CD4-positive, alpha-beta T cell treated with Interferon gamma for 1 hour (primary cell): ENCODE measurements around the gene HTT-AS.
A peak's percentile ranks its signal among the peaks of the same experiment; 100 is the strongest.

Experiments used
- DNase-seq: peaks from one replicate; pipeline ENCODE4 v3.0.0-alpha.2; 2020

HTT-AS gene

DNA sequence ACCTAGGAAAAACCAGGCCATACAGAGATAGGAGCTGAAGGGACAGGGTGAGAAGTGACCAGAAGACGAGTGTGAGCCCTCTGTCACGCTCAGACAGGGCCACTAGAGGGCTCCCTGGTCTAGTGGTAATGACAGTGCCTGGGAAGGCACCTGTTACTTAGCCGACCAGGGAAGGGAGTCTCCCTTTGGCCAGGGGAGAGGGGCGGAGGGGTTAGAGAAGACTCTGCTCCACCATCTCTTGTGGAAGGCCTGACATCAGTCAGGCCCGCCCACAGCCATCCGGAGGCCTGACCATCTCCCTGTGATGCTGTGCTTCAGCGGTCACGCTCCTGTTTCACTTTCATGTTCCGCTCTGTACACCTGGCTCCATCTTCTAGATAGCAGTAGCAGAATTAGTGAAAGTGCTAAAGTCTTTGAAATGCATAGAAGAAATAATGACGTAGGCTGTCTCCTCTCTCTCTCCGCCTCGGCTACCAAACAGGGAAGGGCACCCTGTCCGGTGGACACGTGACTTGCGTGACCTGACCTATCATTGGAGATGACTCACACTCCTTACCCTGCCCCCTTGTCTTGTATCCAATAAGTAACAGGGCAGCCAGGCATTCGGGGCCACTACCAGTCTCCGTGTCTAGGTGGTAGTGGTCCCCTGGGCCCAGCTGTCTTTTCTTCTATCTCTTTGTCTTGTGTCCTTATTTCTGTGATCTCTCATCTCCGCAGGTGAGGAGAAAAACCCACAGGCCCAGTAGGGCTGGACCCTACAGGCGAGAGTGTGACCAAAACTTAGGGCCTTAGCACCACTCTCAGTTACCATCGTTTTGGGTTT lies 26.7 kb downstream of the HTT-AS start:
- DNase-seq = peak; percentile 92

DNA sequence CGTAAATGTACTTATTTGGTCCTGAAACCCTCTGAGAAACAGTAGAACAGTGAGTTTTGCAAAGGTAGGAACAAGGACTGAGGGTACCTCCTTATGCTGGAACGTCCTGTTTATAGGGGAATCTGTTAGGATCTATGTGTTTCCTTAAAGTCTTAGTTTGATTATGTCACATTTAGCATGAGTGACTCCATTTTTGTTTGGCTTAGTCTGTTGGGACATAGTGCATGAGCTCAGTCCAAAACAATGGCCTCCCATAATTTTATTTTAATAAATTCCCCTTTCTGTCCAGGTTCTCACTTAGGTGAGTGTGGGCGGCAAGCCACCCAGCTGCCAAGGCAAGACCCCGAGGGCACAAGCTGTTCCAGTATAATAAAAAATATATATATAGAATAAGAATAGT lies 27.7 kb downstream of the HTT-AS start:
- DNase-seq = no peak

DNA sequence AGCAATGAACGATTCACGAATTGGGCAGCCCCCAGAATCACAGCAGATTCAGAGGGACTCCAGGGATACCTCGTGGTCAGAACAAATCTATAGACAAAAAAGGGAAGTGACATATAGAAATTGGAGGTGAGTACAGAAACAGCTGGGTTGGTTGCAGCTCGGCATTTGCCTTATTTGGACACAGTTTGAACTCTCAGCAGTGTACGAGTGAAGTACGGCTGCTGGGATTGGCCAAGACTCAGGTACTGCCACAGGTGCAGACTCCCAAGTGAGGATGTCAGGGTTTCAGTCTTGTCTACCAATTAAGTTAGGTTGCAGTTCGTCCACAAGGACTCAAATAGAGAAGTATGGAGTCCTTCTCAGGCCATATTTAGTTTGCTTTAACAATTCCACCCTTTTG lies 28.2 kb downstream of the HTT-AS start:
- peak; percentile 52 for DNase-seq

DNA sequence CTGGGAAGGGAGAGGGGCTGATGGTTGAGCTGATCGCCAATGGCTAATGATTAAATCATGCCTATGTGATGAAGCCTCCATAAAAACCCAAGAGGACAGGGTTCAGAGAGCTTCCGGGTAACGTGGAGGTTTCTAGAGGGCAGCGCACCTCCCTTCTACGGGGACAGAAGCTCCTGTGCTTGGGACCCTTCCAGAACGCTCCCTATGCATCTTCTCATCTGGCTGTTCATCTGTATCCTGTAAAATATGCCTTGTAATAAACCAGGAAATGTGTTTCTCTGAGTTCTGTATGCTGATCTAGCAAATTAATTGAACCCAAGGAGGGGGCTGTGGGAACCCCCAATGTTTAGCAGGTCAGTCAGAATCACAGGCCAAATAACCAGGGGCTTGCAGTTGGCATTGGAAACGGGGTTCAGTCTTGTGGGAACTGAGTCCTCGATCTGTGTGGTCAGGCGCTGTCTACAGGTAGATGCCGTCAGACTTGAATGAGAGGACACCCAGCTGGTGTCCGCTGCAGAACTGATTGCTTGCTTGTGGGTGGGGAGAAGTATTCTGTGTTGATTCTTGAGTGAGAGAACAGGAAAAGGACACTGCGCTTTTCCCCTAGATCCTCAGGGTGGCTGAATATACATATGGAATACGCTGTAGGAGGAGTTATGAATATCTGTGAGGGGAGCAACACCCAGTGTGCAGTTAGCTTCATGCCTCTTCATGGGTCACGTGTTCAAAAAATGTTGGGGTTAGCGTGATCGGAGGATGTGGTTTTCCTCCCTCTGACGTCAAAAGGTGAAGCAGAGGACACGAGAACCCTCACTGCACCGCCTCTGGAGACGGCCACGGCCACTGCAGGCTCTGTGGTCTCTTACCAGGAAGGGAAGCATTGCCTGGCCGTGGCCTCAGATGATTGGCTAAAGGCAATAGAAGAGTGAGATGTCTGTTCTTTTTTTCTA lies 29.2 kb downstream of the HTT-AS start:
- peak; percentile 91 for DNase-seq

DNA sequence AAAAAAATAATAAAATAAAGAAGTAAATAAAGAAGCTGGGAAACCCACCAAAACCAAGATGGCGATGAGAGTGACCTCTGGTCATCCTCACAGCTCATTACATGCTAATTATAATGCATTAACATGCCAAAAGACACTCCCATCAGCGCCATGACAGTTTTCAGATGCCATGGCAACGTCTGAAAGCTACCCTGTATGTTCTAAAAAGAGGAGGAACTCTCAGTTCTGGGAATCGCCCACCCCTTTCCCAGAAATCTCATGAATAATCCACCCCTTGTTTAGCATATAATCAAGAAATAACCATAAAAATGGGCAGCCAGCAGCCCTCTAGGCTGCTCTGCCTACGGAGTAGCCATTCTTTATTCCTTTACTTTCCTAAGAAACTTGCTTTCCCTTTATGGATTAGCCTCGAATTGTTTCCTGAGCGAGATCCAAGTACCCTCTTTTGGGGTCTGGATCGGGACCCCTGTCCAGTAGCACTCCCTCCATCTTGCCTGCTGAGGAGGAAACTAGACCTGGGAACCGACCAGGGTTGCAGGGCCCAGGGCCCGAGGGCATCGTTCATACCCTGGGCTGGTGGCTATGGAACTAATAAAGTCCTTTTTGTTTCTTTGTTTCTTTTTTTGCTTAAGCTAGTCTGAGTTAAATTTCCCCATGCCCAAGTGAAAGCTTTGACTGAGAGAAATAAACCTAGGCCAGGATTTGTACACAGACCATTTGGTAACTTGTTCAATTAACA lies 30.9 kb downstream of the HTT-AS start:
- peak; percentile 44 for DNase-seq

DNA sequence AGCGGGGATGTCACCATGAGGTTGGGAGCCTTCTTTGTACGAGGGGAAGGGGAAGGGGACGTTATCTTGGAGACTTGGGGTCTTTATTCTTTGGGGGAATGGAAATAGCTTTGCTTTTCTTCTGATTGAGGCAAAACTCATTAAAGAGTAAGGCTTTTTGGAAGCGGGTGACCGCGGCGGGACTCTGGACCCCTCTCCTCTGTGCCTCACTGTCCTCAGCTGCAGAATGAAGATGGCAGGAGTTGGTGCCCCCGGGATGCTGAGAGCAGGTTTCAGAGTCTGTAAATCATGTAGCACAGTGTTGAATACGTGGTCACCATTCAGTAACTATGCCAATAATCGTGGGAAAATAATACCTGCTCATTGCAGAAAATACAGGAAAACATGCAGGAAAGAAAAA lies 32.1 kb downstream of the HTT-AS start:
- no peak for DNase-seq

DNA sequence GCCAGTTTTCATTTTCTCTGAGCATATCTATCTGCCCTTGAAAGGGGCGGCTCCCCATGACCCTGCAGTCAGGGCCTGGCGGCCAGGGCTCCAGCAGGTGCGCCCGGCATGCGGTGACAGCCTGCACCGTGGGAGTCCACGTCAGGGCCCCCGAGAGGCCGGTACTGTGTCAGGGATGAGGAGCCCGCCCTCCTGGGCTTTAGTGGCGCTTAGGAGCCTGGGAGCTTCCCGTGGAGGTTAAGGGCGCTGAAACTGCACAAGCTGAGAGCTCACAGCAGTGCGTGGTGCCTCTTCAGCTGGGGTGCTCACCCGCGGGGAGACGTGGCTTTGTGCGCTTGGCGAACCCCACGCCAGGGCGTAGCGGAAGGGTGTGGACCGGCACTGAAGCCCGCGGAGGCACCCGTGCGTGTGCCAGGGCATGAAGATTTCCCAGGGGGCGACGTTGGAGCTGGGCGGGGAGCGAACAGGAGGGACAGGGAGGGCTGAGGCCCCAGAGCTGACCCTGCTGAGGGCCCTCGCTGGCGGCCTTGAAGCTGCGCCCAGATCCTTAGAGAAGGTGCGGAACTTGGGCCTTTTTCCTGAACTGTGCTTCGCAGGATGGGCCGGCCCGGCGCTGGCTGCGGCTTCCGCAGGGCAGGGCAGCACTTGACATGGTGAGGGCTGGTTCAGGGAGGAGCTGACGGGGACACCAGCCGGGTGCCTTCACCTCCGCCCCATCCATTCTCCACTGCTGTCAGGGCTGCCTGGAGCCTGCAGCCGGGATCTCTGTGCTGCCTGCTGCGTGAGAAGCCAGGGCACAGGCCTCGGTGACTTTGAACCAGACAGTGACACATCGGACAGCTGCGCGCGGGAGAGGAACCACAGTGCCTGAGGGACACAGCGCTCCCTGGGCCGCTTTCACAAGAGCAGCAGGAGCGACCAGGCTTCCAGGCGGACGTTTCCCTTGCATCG lies 32.9 kb downstream of the HTT-AS start:
- DNase-seq = peak; percentile 68

DNA sequence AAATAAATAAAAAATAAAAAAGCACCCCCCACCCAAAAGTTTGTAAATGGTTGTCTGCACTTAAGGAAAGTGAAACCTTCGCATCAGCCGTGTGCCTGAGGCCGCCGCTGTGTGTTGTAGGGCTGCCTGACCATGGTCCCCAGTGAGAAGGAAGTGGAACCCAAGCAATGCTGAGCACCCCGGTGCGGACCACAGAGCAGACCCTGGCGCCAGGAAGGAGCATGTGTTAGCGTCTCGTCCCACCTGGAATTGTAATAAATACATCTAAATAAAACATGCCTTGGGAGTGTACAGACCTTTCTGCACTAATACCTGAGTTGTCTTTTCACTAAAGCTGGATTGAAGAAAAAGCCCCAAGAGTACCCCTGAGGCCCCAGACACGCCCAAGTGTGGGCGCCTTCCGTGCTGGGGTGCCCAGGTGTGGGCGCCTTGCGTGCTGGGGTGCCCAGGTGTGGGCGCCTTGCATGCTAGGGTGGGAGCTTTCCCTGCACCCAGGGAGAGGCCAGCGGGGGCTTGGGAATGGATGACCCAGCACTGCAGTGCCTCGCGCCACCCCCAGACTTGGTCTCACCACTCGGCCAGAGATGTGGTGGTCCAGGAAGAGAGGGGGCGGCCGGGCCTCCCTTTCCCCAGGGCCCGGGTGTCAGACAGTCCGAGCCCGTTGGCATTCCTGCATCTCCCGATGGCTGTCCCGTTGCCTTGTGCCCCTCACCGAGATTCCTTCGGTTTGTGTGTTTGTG lies 33.7 kb downstream of the HTT-AS start:
- no peak for DNase-seq

DNA sequence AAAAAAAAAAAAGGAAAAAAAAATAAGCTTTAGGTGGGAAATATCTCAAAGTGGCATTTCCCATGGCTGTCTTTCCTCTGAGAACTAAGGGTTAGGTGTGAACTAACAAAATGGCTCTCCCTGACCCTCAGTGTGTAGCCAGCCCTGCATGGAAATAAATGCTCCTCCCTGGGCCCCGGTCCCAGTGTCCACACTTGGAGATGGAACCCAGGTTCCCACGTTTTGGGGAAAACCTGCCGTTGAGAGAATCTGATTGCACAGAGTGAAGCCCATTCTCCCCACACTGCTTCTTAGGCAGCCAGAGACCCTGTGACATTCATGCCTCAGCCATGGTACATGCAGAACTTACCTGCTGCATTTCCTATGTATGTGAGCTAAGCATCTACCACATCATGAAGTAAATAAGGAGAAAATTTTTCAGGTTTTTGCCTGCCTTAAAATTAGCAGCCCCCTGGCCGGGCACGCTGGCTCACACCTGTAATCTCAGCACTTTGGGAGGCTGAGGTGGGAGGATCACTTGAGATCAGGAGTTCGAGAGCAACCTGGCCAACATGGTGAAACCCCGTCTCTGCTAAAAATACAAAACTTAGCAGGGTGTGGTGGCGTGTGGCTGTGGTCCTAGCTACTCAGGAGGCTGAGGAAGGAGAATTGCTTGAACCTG lies 34.5 kb downstream of the HTT-AS start:
- no peak for DNase-seq

DNA sequence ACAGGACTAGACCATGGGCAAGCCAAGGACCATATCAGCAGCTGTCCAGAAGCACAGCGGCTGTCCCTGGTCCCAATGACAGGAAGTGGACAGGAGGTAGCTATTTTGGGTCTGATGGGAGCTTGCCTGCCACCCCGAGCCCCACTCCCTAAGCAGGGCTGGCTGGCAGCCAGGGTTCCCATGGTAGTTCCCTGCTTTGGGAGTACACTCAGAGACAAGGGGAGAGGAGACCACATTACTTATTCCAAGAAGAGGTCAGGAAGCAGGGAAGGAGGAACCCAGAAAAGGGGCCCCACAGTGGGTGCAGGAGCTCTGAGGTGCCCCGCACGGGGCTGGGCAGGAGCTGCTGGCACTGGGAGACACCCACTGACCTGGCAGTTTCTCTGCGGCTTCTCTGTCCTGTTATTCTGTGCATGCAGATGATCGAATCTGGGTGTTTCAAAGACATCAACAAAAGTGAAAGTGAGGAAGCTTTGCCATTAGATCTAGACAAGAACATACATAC lies 36.3 kb downstream of the HTT-AS start:
- peak; percentile 8 for DNase-seq

DNA sequence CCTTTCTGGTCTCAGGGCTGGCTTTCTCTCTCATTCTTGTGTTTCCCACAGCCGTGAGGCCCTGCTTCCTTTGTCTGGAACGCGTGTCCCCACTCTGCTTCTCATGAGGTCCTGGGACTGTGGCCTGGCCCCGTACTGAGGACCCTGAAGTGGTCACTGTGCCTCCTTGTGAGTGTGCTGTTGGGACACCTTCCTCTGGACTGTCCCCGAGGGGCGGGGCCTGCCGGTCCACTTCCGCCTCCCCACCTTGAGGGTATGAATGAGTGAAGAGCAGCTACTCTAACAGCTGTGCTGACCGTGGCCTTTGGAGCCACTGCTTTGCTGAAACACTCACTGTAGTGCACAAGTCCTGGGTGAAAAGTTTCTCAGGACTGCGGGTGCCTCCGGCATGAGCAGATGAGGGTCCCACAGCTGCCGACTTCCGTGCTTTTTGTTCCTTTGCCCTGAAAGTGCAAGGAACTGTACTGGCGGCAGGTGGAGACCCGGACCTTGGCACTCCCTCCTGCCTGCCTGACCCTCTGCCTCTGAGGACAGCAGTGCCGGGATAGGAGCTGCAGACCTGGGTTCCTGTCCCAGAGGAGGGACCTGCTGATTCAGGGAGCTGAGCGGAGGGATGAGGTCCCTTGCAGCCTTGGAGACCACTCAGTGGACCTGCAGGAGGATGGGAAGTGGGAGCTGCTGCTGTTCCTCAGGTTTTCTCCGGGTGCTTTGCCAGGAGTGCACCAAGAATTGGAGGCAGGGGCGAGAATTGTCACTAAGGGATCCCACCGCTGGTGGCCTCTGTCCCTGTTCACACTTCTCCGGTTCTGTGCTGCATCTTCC lies 38.0 kb downstream of the HTT-AS start:
- DNase-seq = no peak

DNA sequence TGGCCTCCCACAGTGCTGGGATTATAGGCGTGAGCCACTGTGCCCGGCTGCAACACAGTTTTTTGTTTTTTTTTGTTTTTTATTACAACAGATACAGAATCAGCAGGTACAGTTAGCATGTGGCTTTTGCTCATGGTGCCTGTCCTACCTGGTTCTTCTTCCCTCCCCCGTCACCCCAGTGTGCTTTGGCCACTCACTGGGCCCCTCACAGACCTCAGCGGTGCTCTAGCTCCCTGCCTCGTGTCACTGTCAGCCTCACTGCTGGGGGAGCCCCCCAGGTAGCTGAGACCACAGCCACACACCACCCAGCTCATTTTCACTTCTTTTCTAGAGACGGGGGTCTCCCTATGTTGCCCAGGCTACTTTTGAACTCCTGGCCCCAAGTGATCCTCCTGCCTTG lies 38.7 kb downstream of the HTT-AS start:
- DNase-seq = no peak

DNA sequence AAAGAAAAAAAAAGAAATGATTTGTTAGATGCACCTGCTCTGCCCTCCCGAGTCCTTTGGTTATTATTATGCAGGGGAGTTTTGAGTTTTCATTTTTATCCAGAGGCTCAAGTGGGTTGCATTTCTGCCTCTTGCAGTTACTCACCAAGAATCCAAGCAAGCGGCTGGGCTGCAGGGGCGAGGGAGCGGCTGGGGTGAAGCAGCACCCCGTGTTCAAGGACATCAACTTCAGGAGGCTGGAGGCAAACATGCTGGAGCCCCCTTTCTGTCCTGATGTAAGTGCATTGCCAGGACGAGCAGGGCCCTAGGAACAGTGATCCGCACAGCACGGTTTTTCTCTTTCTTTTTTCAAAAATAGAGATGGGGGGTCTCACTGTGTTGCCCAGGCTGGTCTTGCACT lies 39.1 kb downstream of the HTT-AS start:
- no peak for DNase-seq

DNA sequence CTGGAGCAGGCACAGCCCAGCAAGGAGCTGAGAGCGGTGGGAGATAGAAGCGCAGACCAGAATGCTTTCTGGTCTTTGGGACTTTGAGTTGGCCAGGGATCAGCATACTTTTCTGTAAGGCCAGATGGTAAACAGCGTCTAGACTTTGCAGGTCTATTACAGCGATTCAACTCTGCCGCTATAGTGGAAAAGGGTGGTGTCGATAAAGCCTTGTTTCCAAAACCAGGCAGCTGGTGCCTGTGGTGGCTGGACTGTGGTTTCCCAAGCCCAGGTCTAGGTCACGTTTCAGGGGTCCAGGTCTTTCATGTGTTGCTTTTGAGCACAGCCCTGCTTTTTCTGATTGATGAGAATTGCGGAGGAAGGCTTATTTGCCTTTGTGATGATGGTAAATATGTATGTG lies 40.1 kb downstream of the HTT-AS start:
- DNase-seq = no peak

DNA sequence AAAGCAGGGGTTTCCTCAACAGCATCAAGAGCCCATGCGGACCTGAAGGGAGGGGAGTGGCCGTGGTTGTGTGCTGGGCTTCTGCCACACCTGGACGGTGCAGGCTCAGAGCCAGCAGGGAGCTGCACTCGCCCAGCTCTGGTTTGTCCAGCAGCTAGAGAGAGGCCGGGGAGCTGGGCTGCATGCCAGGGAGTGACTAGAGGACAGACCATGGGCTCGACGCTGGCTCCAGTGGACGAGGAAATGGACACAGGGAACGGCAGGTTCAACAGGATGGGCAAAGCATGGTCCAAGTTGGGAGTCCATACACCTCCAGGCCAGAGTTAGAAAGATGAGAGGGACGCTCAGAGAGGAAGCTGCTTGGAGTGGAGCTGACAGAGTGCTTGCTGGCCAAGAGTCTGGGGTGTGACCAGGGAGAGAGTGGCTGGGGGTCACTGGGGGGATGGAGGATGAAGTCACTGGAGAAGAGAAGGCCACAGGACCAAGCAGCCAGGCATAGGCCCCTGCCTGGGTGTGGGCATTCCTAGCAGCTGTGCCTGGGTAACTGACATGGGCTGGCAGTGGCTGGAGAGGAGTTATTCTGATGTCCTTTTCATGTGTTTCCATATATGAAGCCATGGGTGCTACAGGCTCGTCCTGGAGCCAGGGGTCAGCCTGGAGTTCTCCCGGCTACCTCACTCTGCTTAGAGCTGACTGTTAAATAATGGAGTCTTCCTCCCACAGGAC lies 42.8 kb downstream of the HTT-AS start:
- DNase-seq = no peak

DNA sequence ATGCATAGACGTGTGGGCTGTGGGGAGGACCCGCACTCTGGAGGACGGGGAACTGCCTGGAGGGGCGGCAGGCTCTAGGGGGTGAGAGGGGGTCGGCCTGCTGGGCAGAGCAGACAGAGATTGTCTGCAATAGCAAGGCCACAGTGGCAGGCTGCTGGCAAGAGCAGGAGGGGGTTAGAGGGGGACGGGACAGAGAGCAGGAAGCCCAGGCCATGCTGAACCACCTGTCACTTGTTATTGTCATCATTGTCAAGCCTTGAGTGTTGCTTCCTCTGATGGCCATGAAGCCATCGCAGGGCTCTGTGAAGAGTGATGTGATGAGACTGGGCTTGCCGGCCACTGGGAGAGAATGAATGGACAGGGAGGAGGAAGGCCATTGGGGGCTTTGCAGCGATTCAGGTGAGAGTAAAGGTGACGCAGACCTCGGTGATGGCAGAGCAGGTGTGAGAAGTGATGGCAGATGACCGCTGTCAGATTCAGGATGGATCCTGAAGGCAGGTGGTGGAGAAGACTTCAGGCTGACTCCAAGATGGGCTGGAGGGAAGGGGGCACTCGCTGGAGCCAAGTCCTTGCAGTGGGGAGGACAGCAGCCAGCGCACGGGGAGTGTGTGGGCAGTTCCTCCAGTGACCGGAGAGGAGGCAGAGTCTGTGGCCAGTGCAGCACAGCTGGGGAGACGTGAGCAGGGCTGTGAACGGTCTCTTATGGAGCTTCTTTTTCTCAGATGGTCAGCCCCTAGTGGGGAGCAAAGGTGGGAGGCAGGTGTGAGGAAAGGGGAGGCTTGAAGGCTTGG lies 43.6 kb downstream of the HTT-AS start:
- DNase-seq = no peak

DNA sequence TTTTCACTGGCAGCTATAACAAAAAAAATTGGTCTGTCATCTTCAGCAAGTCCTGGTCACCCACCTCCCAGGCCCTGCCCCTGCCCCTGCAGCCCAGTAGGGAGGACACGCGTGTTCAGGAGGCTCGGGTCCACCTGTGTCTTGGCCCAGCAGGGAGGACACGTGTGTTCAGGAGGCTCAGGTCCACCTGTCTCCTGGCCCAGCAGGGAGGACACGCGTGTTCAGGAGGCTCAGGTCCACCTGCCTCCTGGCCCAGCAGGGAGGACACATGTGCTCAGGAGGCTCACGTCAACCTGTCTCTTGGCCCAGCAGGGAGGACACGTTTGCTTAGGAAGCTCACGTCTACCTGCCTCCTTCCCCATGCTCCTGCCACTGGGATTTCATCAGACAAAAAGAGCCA lies 44.9 kb downstream of the HTT-AS start:
- DNase-seq = no peak

DNA sequence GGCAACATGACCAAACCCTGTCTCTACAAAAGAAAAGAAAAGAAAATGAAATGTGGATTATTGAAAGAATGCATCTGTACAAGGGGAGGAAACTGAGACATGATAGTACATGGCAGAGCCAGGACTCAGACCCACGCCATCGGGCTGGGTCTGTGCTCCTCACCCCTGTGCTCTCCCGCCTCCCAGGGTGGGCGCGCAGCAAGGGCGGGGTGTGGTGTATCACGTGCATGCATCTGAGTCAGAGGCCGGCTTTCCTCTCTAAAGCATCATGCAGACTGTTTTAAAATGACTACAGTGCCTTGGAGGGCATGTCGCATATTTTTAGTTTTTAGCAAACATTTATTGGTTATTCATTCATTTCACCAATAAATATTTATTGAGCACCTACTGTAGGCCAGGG lies 47.8 kb downstream of the HTT-AS start:
- no peak for DNase-seq
